Mucosa of stomach (tissue), 1 donor: ENCODE measurements around the gene OR51D1.

ENCODE experiments used
- H3K27me3 ChIP-seq: one replicate; pipeline ENCODE4 v1.7.0; 2013; ENCODE audit warnings: mild to moderate bottlenecking, low read length; ENCODE audit not compliant: control insufficient read depth, insufficient read depth
- H3K36me3 ChIP-seq: one replicate; pipeline ENCODE4 v1.7.0; 2013; ENCODE audit warnings: low read length; ENCODE audit not compliant: control insufficient read depth, insufficient read depth
- H3K4me1 ChIP-seq: one replicate; pipeline ENCODE4 v1.7.0; 2013; ENCODE audit warnings: mild to moderate bottlenecking, low read length; ENCODE audit not compliant: control insufficient read depth, insufficient read depth
- H3K4me3 ChIP-seq: one replicate; pipeline ENCODE4 v1.7.0; 2013; ENCODE audit warnings: low read length
- H3K9ac ChIP-seq: one replicate; pipeline ENCODE4 v1.7.0; 2013; ENCODE audit warnings: mild to moderate bottlenecking, low read length, moderate library complexity
- H3K9me3 ChIP-seq: one replicate; pipeline ENCODE4 v1.7.0; 2013; ENCODE audit warnings: mild to moderate bottlenecking, low read length, moderate library complexity; ENCODE audit not compliant: control insufficient read depth
- donor health status: Pancreatic carcinoma.

The OR51D1 gene

DNA sequence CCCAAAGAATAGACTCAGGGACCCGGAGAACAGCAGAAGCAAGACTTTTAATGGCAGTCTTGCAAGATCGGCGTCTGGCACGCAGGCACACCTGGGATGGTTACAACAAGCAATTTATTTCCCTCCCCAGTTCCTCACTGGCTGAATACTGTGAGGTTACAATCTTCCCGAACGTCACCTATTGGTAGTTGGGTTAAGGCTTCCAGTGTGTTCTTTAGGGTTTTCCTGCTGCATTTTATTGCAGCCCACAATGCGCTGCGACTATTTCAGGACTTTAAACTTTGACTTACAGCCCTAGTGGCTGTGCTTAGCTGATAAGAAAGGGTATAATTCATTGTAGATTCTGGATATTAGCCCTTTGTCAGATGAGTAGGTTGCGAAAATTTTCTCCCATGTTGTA is 17.8 kb upstream of the OR51D1 start:
- no peak overlapping the region for H3K4me3 ChIP-seq
- no peaks in the 10 kb centered on the region for H3K9me3 ChIP-seq
- peaks cover 4% of the 10 kb centered on the region for H3K27me3 ChIP-seq
- H3K4me1 ChIP-seq, result no peaks in the 10 kb centered on the region
- no peak overlapping the region for H3K9ac ChIP-seq
- no peaks in the 10 kb centered on the region for H3K36me3 ChIP-seq

DNA sequence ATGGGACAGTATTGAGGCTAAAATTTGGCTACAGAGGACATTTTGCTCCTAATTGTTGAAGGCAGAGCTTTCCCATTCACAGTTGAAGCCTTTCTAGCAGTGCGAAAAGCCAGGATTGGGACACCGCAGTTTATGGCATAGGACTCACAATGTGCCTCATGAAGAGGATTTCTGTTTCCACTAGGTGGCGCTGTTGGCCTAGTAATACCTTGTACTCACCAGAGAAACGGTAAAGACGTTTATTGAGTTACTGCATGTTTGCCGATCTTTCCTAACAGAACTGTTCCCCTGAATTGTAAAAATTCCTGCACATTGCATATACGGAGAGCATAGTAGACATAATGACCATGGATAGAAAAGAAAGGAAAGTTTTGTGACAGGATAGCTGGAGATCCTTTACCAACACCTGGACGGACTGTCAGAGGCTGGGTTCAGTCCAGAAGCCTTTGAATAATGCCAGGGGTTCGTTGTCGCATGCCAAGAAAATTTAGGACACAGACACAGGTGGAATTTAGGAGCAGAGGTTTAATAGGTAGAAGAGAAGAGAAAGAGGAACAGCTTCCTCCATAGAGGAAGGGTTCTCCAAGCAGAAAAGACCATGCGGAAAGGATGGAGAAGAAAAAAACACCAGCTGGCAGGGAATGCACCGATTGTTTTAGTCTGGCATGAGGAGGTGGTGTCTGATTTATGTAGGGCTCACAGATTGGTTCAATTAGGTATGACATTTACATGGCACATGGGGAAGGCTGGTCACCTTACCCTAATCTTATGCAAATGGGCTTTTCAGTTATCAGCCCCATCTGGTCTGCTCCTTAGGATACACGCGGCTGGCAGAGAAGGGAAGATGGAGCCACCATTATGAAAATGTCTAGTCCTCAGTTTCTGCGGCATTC is 10.8 kb upstream of the OR51D1 start:
- Histone ChIP-seq H3K27me3 (no peaks in the 10 kb centered on the region), H3K9me3 (no peaks in the 10 kb centered on the region), H3K9ac (no peak overlapping the region), H3K4me3 (no peak overlapping the region), H3K4me1 (no peaks in the 10 kb centered on the region), H3K36me3 (no peaks in the 10 kb centered on the region)

DNA sequence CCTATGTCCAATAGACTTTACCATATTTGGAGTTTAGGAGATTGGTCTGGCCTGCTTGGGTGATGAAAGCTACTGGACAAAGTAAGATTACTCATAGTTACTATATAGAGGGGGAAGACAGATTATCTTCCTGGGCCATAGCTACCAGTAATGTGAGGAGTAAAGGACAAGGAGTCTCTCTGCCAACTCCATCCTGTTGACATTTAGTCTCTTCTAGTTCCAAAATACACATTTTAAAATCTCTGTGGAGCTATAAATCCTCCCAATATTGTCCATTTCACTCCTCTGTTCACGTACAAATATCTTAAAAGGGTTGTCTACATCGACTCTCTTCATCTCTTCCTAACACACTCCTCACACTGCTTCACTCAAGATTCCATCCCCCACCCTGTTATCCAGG is 1.1 kb upstream of the OR51D1 start:
- Histone ChIP-seq H3K4me1 (no peaks in the 10 kb centered on the region), H3K27me3 (peaks cover 9% of the 10 kb centered on the region), H3K36me3 (no peaks in the 10 kb centered on the region)

DNA sequence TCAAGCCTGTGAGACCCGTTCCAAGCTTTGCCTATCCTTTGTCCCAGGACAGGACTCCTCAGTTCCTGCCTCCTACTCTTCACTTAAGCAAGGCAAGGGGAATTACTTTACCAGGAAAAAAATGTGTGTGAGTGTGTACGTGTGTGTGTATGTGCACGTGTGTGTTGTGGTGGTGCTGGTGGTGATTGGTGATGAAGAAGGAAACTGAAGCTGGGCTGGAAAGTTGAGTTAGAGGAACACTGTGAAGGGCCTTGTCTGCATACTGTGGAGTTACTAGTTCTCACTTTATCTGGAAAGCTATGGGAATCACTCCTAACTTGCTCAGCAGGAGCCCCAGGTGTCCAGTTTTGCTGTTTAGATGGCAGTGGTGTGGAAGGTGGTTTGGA is 378 bp downstream of the OR51D1 start:
- no peak overlapping the region for H3K4me3 ChIP-seq
- no peak overlapping the region for H3K9ac ChIP-seq
- H3K36me3 ChIP-seq, result no peaks in the 10 kb centered on the region
- no peaks in the 10 kb centered on the region for H3K9me3 ChIP-seq
- H3K4me1 ChIP-seq, result no peaks in the 10 kb centered on the region
- H3K27me3 ChIP-seq, result peaks cover 9% of the 10 kb centered on the region

More for the DNA sequence above, 1.1 kb upstream of the OR51D1 start:
- Histone ChIP-seq H3K9me3 (no peaks in the 10 kb centered on the region), H3K9ac (no peak overlapping the region), H3K4me3 (no peak overlapping the region)

DNA sequence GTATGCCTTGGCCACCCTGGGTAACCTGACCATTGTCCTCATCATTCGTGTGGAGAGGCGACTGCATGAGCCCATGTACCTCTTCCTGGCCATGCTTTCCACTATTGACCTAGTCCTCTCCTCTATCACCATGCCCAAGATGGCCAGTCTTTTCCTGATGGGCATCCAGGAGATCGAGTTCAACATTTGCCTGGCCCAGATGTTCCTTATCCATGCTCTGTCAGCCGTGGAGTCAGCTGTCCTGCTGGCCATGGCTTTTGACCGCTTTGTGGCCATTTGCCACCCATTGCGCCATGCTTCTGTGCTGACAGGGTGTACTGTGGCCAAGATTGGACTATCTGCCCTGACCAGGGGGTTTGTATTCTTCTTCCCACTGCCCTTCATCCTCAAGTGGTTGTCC is 2.7 kb downstream of the OR51D1 start:
- H3K4me3 ChIP-seq, result no peak overlapping the region
- H3K4me1 ChIP-seq, result no peaks in the 10 kb centered on the region
- no peaks in the 10 kb centered on the region for H3K9me3 ChIP-seq
- no peaks in the 10 kb centered on the region for H3K36me3 ChIP-seq
- H3K9ac ChIP-seq, result no peak overlapping the region
- H3K27me3 ChIP-seq, result peaks cover 9% of the 10 kb centered on the region

DNA sequence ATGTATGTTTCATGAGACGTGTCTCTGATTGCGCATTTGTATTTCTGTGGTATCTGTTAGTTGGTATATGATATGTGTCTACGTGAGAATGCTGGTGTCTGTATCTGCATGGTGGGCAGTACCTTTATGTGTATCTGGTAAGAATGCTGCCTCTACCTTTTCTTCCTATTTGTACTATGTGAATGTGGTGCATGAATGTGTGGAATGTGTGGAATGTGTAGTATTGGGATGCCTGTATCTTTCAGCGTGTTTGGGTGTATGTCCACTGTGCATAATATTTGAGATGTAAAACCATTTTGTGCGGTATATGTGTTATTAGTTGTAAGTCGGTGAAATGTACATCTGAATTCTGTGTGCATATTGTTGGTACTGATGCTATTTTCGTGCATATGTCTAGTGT is 4.2 kb downstream of the OR51D1 start:
- Histone ChIP-seq H3K4me3 (no peak overlapping the region), H3K4me1 (no peaks in the 10 kb centered on the region)

DNA sequence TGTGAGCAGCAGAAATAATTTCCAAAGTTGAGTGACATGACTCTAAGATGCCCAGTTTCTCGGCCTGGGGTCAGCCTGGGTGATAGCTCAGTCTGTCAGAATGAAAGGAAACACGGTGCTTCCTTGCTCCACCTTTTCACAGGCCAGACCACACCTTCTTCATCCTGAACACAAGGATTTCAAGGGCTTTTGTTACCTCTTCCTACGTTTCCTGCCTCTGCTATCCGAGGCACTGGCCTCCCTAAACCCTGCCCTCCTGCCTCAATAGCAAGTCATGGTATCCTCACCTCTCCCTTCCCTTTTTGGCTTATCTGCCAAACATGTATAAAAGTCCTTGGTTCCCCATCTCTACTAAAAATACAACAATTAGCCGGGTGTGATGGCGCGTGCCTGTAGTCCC is 4.8 kb downstream of the OR51D1 start:
- H3K4me3 ChIP-seq, result no peak overlapping the region
- no peaks in the 10 kb centered on the region for H3K4me1 ChIP-seq
- H3K9ac ChIP-seq, result no peak overlapping the region
- no peaks in the 10 kb centered on the region for H3K36me3 ChIP-seq
- H3K9me3 ChIP-seq, result no peaks in the 10 kb centered on the region
- peaks cover 8% of the 10 kb centered on the region for H3K27me3 ChIP-seq

More for the DNA sequence above, 4.2 kb downstream of the OR51D1 start:
- Histone ChIP-seq H3K36me3 (no peaks in the 10 kb centered on the region), H3K27me3 (peaks cover 9% of the 10 kb centered on the region), H3K9me3 (no peaks in the 10 kb centered on the region), H3K9ac (no peak overlapping the region)

DNA sequence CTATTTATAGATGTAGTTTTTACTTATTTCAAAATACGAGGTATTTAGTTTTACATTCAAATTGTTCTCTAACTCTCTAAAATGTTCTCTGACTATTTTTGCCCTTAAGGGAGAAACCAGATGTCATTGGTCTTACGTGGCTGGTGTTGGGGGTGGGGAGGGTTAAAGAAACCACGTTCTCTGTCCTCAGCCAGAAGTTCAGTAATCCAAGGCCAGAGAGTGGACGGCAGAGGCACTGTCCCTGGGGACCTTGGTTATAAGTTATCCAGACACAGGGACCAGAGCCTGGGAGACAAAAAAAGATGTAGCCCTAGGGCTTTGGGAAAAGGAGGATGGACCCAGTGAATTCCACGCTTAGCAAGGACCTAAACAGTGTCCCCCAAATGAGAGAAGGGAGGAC is 5.8 kb downstream of the OR51D1 start:
- Histone ChIP-seq H3K9me3 (no peaks in the 10 kb centered on the region), H3K36me3 (no peaks in the 10 kb centered on the region), H3K4me1 (no peaks in the 10 kb centered on the region), H3K4me3 (no peak overlapping the region), H3K9ac (no peak overlapping the region), H3K27me3 (no peaks in the 10 kb centered on the region)

DNA sequence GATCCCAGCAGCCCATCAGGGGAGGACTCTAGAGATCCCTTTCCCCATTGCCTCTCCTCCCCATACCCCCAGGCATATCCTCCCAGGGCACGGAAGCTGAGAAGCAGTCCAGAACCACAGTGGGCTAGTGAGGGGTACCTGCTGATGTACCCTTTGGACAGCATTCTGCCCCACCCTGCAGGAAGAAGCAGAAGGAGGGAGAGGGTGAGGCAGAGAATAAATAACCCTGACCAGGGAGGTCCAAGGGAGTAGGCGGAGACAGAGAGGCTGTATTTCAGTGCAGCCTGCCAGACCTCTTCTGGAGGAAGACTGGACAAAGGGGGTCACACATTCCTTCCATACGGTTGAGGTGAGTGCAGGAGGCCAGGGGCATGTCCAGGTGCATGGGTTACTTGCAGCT is 6.4 kb downstream of the OR51D1 start, which contains the start of gene OR51E1:
TSS of gene OR51E1 (plus strand) at position 301 of the 400 bp plus-strand sequence. CDS start 8,545 bp downstream, outside the sequence.
- H3K36me3 ChIP-seq, result no peaks in the 10 kb centered on the region
- no peak within 1 kb of the TSS for H3K9ac ChIP-seq
- H3K4me1 ChIP-seq, result no peaks in the 10 kb centered on the region
- H3K9me3 ChIP-seq, result no peaks in the 10 kb centered on the region
- no peaks in the 10 kb centered on the region for H3K27me3 ChIP-seq
- no peak within 1 kb of the TSS for H3K4me3 ChIP-seq

DNA sequence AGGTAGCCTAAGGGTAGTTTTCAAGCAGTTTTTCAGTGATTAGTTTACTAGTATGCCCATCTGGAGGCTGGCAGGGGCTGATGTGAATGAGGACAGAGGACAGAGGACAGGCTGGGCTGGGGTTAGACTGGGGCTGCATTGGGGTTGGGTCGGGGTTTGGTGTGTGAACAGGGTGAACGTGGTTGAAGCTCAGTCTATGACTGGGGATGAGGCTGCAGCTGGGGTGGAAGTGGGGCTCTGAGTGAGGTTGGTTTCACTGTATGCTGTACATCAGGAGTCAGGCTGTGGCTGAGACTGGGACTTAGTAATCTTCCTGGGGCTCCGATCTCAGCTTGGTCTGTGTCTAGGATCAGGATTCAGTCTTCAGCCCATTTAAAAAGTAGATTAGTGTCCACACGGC is 7.0 kb downstream of the OR51D1 start:
- H3K36me3 ChIP-seq, result no peaks in the 10 kb centered on the region
- no peaks in the 10 kb centered on the region for H3K27me3 ChIP-seq
- H3K4me3 ChIP-seq, result no peak overlapping the region
- H3K4me1 ChIP-seq, result no peaks in the 10 kb centered on the region
- H3K9me3 ChIP-seq, result no peaks in the 10 kb centered on the region
- no peak overlapping the region for H3K9ac ChIP-seq

DNA sequence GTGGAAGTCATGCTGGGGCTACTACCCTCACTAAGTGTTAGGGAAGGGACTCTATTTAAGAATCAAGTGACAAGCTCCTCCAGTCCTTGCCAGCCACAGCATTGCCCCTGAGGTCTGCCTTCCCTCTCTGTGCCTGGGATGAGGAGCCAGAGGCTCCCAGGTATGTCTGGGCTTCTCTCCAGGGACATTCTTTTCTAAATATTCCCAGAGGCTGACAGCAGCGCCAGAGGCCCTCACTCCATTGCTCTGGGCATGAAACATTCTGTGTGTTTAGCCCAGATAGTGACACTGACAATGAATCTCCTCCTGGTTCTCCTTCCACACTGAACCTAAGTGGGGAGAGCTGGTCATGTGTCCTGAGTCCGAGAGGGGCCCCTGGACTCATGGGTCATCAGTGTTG is 8.7 kb downstream of the OR51D1 start:
- no peaks in the 10 kb centered on the region for H3K27me3 ChIP-seq
- H3K4me1 ChIP-seq, result no peaks in the 10 kb centered on the region

DNA sequence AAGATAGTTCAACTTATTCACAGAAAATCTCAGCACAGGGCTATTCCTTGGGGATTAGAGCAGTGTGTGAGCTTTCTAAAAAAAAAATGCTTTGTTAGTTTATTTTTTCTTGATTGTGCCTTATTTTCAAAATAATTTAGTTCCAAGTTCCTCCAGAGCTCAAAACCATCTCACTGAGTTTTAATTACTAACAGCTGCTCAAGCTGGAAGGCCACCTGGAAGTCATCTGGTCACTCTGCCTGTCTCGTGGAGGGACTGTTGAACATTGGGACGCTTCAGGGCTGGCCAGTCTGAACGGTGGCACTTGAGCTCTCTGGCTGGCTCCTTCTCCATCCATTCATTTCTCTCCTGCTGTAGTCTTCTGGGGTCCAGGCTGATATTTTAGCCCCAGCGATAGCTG is 10.5 kb downstream of the OR51D1 start:
- Histone ChIP-seq H3K9ac (no peak overlapping the region), H3K4me3 (no peak overlapping the region), H3K4me1 (no peaks in the 10 kb centered on the region), H3K27me3 (no peaks in the 10 kb centered on the region), H3K36me3 (no peaks in the 10 kb centered on the region), H3K9me3 (no peaks in the 10 kb centered on the region)

More for the DNA sequence above, 8.7 kb downstream of the OR51D1 start:
- H3K36me3 ChIP-seq, result no peaks in the 10 kb centered on the region
- no peak overlapping the region for H3K4me3 ChIP-seq
- no peak overlapping the region for H3K9ac ChIP-seq
- H3K9me3 ChIP-seq, result no peaks in the 10 kb centered on the region
